Adrenal gland (tissue), 12 donors: ENCODE measurements around the gene GIGYF2. TPM values are rescaled to one million over a fixed set of nuclear protein-coding genes. Genes with fewer than 3 reads are reported as not detected.
A peak's percentile ranks its signal among the peaks of the same experiment; 100 is the strongest.

Source experiments
- DNase-seq, 7 donors: peaks; one replicate each; pipeline ENCODE4 v3.0.0-alpha.2; 2019 to 2020
- H3K27ac ChIP-seq, 5 donors: fragments of 200-600 bp; sonication (generic) in 4 of 5; 1 replicate in 3 of 5; 2 replicates in 2 of 5; pipeline versions ENCODE4 v1.5.1 to v1.8.0; 2016 to 2020; ENCODE audit warnings: mild to moderate bottlenecking in 1 of 5
- H3K27me3 ChIP-seq: fragments of 200-600 bp; 2 replicates; pipeline ENCODE4 v1.8.0; 2021
- H3K36me3 ChIP-seq, 2 donors: fragments of 200-600 bp; replicated peaks in 1 of 2; 1 replicate in 1 of 2; 2 replicates in 1 of 2; pipeline versions ENCODE4 v1.5.1 to v1.8.0; 2018 to 2022
- H3K4me1 ChIP-seq, 2 donors: fragments of 200-600 bp; replicated peaks in 1 of 2; 1 replicate in 1 of 2; 2 replicates in 1 of 2; pipeline versions ENCODE4 v1.5.1 to v1.8.0; 2018 to 2021
- H3K4me3 ChIP-seq, 4 donors: fragments of 200-600 bp; sonication (generic) in 3 of 4; one replicate each; pipeline ENCODE4 v1.5.1; 2016 to 2018
- H3K9me3 ChIP-seq, 3 donors: fragments of 200-600 bp; sonication (generic) in 1 of 3; replicated peaks in 1 of 3; 1 replicate in 2 of 3; 2 replicates in 1 of 3; pipeline versions ENCODE4 v1.5.1 to v1.8.0; 2016 to 2021
- CTCF ChIP-seq, 6 experiments: fragments of 450-650 bp in 4 of 6; fragments of 200-600 bp in 2 of 6; sonication (generic) in 1 of 6; IDR thresholded peaks; 1 replicate in 5 of 6; 2 replicates in 1 of 6; pipeline versions ENCODE4 v1.5.1 to v1.8.0; 2016 to 2021; ENCODE audit warnings: antibody characterized with exemption in 6 of 6, mild to moderate bottlenecking in 2 of 6, moderate library complexity in 1 of 6
- POLR2A ChIP-seq, 2 donors: fragments of 450-650 bp; IDR thresholded peaks; one replicate each; pipeline ENCODE4 v1.6.1; 2017; ENCODE audit warnings: antibody characterized with exemption in 2 of 2, mild to moderate bottlenecking in 2 of 2, moderate library complexity in 1 of 2
- WGBS, 4 donors: extraction: QIAGEN DNeasy Blood & Tissue Kit in 2 of 4; methylation state at CpG; one replicate each; pipeline versions ENCODE4 v1.1.5 to v1.1.7; 2013 to 2017; 5-methylcytosine and 5-hydroxymethylcytosine counted together
- intact Hi-C, 2 donors: fragments of 100-400 bp; cut with DNase I; formaldehyde crosslinking; loops; one replicate each; pipeline versions ENCODE4 v1.14.1 to v1.15.0; 2022 to 2023
- polyA plus RNA-seq, 3 donors: library from polyadenylated mRNA; stranded (reverse); fragments of 200-250 nt in 2 of 3; fragments of 350-450 nt in 1 of 3; fragmentation: Illumina TruSeq in 1 of 3; extraction: RNeasy Lipid Tissue Mini Kit (QIAGEN cat#74804) in 1 of 3; gene quantifications; one replicate each; pipeline ENCODE4 v1.2.3, GENCODE V29; 2013 to 2014
- total RNA-seq, 9 donors: library from RNA; depleted of rRNA in 4 of 9; stranded (reverse); fragments of >200 nt in 4 of 9; fragments of 120-200 nt in 1 of 9; fragmentation: NEBNext Ultra II Directional in 1 of 9; extraction: Animal tissue kit (Norgen Biotek cat#: 25700) in 1 of 9; gene quantifications; one replicate each; pipeline versions ENCODE4 v1.1.0 to v1.2.4, GENCODE V29; 2013 to 2023
- donor health status: healthy with polysubstance abuse.
- donor health status: Bipolar disorder and iron deficiency.
- donor health status: DM: yes; HTN: yes; CAD: no.
- donor health status: DM: no; HTN: no; CAD: no.
- donor health status: DM: no; HTN: no; CAD: no.
- donor health status: DM: yes; HTN: yes; CAD: no.

The GIGYF2 gene
- total and polyA plus RNA-seq, 12 donors, result 13.5 to 93.7 (median 65.4) TPM

DNA sequence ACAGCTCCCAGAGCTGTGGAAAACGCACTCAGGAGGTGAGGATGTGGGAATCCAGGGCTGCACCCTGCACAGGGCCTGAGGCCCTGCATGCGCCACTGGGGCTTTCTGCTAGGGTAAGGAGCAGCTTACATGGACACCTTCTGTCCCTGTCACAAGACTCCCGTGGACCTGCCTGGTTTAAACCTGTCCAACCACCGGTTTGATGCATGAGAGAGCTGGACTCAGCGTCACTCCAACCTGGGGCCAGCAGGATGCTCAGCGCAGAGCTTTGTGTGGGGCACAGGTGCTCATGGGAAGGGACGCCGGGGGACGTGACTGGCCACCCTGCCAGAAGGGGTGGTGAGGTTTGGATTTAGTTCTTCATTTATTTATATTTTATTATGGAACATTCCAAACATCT, 197.1 kb downstream of the GIGYF2 start:
- no peak for TF ChIP-seq POLR2A (IDR thresholded peaks at IDR 0.05)
- TF ChIP-seq CTCF (IDR thresholded peaks at IDR 0.05), result no peak
- H3K36me3 ChIP-seq, result no peaks in the 10 kb centered on the region
- H3K4me1 ChIP-seq, result peaks cover 11 to 15% of the 10 kb centered on the region in 2 donors
- H3K9me3 ChIP-seq, result no peaks in the 10 kb centered on the region
- DNase-seq, result peak in 3 of 7 donors; percentile 11 to 41 (median 14)
- intact Hi-C loops, result no loop called here
- no peak overlapping the region for H3K27ac ChIP-seq
- 92 to 100% (median 93%) methylated on average over 5 to 9 of the region's 9 CpGs for WGBS, 4 donors
- no peak overlapping the region for H3K4me3 ChIP-seq
- no peaks in the 10 kb centered on the region for H3K27me3 ChIP-seq

GRCh38 chr2:232894746-232895145, 197.6 kb downstream of the GIGYF2 start:
- TF ChIP-seq CTCF (IDR thresholded peaks at IDR 0.05), result no peak
- intact Hi-C loops, result no loop called here
- no peak overlapping the region for H3K27ac ChIP-seq
- no peaks in the 10 kb centered on the region for H3K36me3 ChIP-seq
- no peak overlapping the region for H3K4me3 ChIP-seq
- no peaks in the 10 kb centered on the region for H3K9me3 ChIP-seq
- peaks cover 11 to 15% of the 10 kb centered on the region in 2 donors for H3K4me1 ChIP-seq
- no peaks in the 10 kb centered on the region for H3K27me3 ChIP-seq
- WGBS, 4 donors, result 87 to 92% (median 89%) methylated on average over 18 to 19 of the region's 19 CpGs
- peak in 2 of 7 donors; percentile 20 to 45 for DNase-seq

DNA sequence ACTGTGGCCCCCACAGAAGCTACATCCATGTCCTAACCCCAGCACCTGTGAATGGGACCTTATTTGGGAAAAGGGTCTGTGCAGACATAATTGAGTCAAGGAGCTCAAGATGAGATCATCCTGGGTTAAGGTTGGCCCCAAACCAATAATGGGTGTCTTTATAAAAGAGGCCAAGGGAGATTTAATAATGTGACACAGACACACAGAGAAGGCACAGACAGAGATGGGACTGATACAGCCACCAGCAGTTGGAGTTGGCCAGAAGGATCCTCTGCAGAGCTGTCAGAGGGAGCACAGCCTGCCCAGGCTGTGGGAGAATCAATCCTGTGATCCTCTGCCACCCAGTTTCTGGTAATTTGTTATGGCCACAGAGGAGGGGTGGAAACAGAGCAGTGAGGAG, 199.0 kb downstream of the GIGYF2 start:
- TF ChIP-seq POLR2A (IDR thresholded peaks at IDR 0.05), result no peak
- no peak for TF ChIP-seq CTCF (IDR thresholded peaks at IDR 0.05)
- Histone ChIP-seq H3K36me3 (no peaks in the 10 kb centered on the region), H3K27me3 (no peaks in the 10 kb centered on the region), H3K4me1 (peaks cover 14% of the 10 kb centered on the region in 2 donors), H3K9me3 (no peaks in the 10 kb centered on the region), H3K4me3 (no peak overlapping the region), H3K27ac (no peak overlapping the region)
- intact Hi-C loops, result no loop called here
- DNase-seq, result peak in 1 of 7 donors; percentile 43

GRCh38 chr2:232896720-232897597, 199.8 kb downstream of the GIGYF2 start:
- Histone ChIP-seq H3K36me3 (no peaks in the 10 kb centered on the region), H3K27me3 (no peaks in the 10 kb centered on the region), H3K27ac (no peak overlapping the region), H3K9me3 (no peaks in the 10 kb centered on the region), H3K4me3 (no peak overlapping the region), H3K4me1 (peaks cover 13 to 14% of the 10 kb centered on the region in 2 donors)
- WGBS, 4 donors, result 87 to 96% (median 94%) methylated on average over 6 to 9 of the region's 9 CpGs
- peak in 1 of 7 donors; percentile 35 for DNase-seq
- TF ChIP-seq CTCF (IDR thresholded peaks at IDR 0.05) (no peak), POLR2A (IDR thresholded peaks at IDR 0.05) (no peak)
- intact Hi-C loops, result no loop called here
